Measurements from ENCODE around the gene DPP6.

- TF ChIP-seq CTCF (IDR thresholded peaks at IDR 0.05) (no peak), EZH2 (IDR thresholded peaks at IDR 0.05; ENCODE audit: borderline replicate concordance, insufficient read depth, low read depth, low read length, poor library complexity, severe bottlenecking) (no peak)
These were observed 286.7 kb downstream of the DPP6 start for GRCh38 chr7:154338701-154339506.

Measured in B cell (primary cell).